Thoracic aorta (tissue), 2 donors: Measurements from ENCODE around the gene CCDC121. TPM values are rescaled to one million over a fixed set of nuclear protein-coding genes. Genes with fewer than 3 reads are reported as not detected.

ENCODE experiments used
- ATAC-seq: fragments of 150-250 bp; one replicate; pipeline ENCODE4 v1.8.0; 2017; ENCODE audit warnings: low read depth; ENCODE audit not compliant: insufficient number of reproducible peaks, low FRiP score
- DNase-seq: peaks from one replicate; pipeline ENCODE4 v3.0.0-alpha.2; 2020; ENCODE audit warnings: low spot score
- H3K27ac ChIP-seq, 2 donors: fragments of 200-600 bp; sonication (generic); 1 replicate in 1 of 2; 2 replicates in 1 of 2; pipeline ENCODE4 v1.5.1; 2016; ENCODE audit warnings: mild to moderate bottlenecking in 2 of 2, moderate library complexity in 2 of 2
- H3K27me3 ChIP-seq: fragments of 200-600 bp; sonication (generic); replicated peaks from 2 replicates; pipeline ENCODE4 v1.6.0; 2016; ENCODE audit warnings: mild to moderate bottlenecking; ENCODE audit not compliant: insufficient read depth
- H3K36me3 ChIP-seq: fragments of 200-600 bp; sonication (generic); one replicate; pipeline ENCODE4 v1.5.1; 2016
- H3K4me1 ChIP-seq, 2 donors: fragments of 200-600 bp; sonication (generic); 1 replicate in 1 of 2; 2 replicates in 1 of 2; pipeline versions ENCODE4 v1.5.1 to v1.6.0; 2016; ENCODE audit warnings: low read depth in 2 of 2, mild to moderate bottlenecking in 1 of 2; ENCODE audit not compliant: control insufficient read depth in 1 of 2
- H3K4me3 ChIP-seq: fragments of 200-600 bp; sonication (generic); 2 replicates; pipeline ENCODE4 v1.5.1; 2016; ENCODE audit warnings: mild to moderate bottlenecking
- H3K9me3 ChIP-seq: fragments of 200-600 bp; sonication (generic); 2 replicates; pipeline ENCODE4 v1.5.1; 2016
- total RNA-seq, 2 donors: library from RNA; depleted of rRNA; stranded (reverse); fragments of >200 nt; gene quantifications; one replicate each; pipeline versions ENCODE4 v1.1.0 to v1.2.3, GENCODE V29; 2016
- TF ChIP-seq, protein P1 (sequence below): fragments of 200-600 bp; sonication (generic); IDR thresholded peaks from one replicate; pipeline ENCODE4 v1.5.1; 2019; ENCODE audit warnings: antibody characterized with exemption

Gene CCDC121
- total RNA-seq, 2 donors from 2014 or later, result 1.9 to 2.5 TPM

- H3K27ac ChIP-seq, result peak overlapping the region; percentile 54 to 67
- TF ChIP-seq, protein P1, sequence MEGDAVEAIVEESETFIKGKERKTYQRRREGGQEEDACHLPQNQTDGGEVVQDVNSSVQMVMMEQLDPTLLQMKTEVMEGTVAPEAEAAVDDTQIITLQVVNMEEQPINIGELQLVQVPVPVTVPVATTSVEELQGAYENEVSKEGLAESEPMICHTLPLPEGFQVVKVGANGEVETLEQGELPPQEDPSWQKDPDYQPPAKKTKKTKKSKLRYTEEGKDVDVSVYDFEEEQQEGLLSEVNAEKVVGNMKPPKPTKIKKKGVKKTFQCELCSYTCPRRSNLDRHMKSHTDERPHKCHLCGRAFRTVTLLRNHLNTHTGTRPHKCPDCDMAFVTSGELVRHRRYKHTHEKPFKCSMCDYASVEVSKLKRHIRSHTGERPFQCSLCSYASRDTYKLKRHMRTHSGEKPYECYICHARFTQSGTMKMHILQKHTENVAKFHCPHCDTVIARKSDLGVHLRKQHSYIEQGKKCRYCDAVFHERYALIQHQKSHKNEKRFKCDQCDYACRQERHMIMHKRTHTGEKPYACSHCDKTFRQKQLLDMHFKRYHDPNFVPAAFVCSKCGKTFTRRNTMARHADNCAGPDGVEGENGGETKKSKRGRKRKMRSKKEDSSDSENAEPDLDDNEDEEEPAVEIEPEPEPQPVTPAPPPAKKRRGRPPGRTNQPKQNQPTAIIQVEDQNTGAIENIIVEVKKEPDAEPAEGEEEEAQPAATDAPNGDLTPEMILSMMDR, result no peak
- H3K4me1 ChIP-seq, result peaks cover 18 to 27% of the 10 kb centered on the region in 2 donors
- H3K4me3 ChIP-seq, result peak overlapping the region; percentile 88
- H3K36me3 ChIP-seq, result no peaks in the 10 kb centered on the region
- peaks cover 3% of the 10 kb centered on the region for H3K9me3 ChIP-seq
- no peak for DNase-seq
- H3K27me3 ChIP-seq, result no peaks in the 10 kb centered on the region
- no peak for ATAC-seq
These were observed 46.6 kb downstream of the CCDC121 start for GRCh38 chr2:27582129-27582694.

DNA sequence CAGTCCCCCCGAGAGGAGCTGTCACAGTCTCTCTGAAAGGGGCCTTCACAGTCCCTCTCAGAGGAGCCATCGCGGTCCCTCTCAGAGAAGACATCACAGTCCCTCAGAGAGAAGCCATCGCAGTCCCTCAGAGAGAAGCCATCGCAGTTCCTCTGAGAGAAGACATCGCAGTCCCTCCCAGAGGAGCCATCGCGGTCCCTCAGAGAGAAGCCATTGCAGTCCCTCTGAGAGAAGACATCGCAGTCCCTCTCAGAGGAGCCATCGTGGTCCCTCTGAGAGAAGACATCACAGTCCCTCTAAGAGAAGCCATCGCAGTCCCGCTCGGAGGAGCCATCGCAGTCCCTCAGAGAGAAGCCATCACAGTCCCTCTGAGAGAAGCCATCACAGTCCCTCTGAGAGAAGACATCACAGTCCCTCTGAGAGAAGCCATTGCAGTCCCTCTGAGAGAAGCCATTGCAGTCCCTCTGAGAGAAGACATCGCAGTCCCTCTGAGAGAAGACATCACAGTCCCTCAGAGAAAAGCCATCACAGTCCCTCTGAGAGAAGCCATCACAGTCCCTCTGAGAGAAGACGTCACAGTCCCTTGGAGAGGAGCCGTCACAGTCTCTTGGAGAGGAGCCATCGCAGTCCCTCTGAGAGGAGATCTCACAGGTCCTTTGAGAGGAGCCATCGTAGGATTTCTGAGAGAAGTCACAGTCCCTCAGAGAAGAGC lies 47.2 kb downstream of the CCDC121 start:
- TF ChIP-seq, protein P1, result no peak
- Histone ChIP-seq H3K9me3 (peaks cover 7% of the 10 kb centered on the region), H3K4me3 (no peak overlapping the region), H3K4me1 (peaks cover 18 to 27% of the 10 kb centered on the region in 2 donors), H3K27me3 (no peaks in the 10 kb centered on the region), H3K27ac (no peak overlapping the region), H3K36me3 (no peaks in the 10 kb centered on the region)
- ATAC-seq (no peak), DNase-seq (no peak)

Other genes starting within 250 kb of the CCDC121 start
- 10 to 100 TPM; 10.7 to 10.9 TPM for gene ZNF513, start 248.3 kb downstream of the CCDC121 start, total RNA-seq
- 10 to 100 TPM; 50.2 to 50.4 TPM for gene PPM1G, start 219.4 kb downstream of the CCDC121 start, total RNA-seq
- gene NRBP1, start 200.4 kb downstream of the CCDC121 start, total RNA-seq, result 10 to 100 TPM; 61.5 to 77.7 TPM
- under 1 TPM in 1 of 2 donors, not detected in 1; 0.68 TPM for gene KRTCAP3, start 186.6 kb downstream of the CCDC121 start, total RNA-seq
- 10 to 100 TPM; 33.0 to 45.6 TPM for gene IFT172, start 139.3 kb downstream of the CCDC121 start, total RNA-seq
- 10 to 100 TPM; 32.9 to 37.1 TPM for gene FNDC4, start 133.8 kb downstream of the CCDC121 start, total RNA-seq
- gene GCKR, start 132.2 kb downstream of the CCDC121 start, total RNA-seq, result 1 to 10 TPM; 1.8 to 5.7 TPM
- 10 to 100 TPM; 16.8 to 62.5 TPM for gene ZNF512, start 46.0 kb downstream of the CCDC121 start, total RNA-seq
- 10 to 100 TPM; 19.0 to 22.3 TPM for gene GPN1, start within 50 bp of the CCDC121 start, total RNA-seq
- gene SUPT7L, start 34.6 kb upstream of the CCDC121 start, total RNA-seq, result 10 to 100 TPM; 30.3 to 34.4 TPM
- gene SLC4A1AP, start 34.9 kb upstream of the CCDC121 start, total RNA-seq, result 10 to 100 TPM; 19.8 to 23.7 TPM
- gene MRPL33, start 142.7 kb upstream of the CCDC121 start, total RNA-seq, result 100 to 1,000 TPM in 1 of 2 donors, 10 to 100 TPM in 1; 99.5 to 118 TPM